Glomerular visceral epithelial cell (primary cell): Measurements from ENCODE around the gene PLEKHG4B.
A peak's percentile ranks its signal among the peaks of the same experiment; 100 is the strongest.
"Not testable (repeated sequence)": the region's sequence is repeated elsewhere in the genome, so short reads cannot be mapped to it uniquely, and the experiment has no call there.

Experiments
- DNase-seq: peaks from one replicate; pipeline ENCODE4 v3.0.0-alpha.2; 2016; ENCODE audit errors: extremely low spot score

PLEKHG4B gene

GRCh38 chr5:157126-157715 is 65.3 kb downstream of the PLEKHG4B start:
- DNase-seq: no peak

- DNase-seq: no peak
Observed at GRCh38 chr5:157801-158200, 65.8 kb downstream of the PLEKHG4B start.

GRCh38 chr5:158807-159447 is 67.0 kb downstream of the PLEKHG4B start:
- DNase-seq: no peak

- peak; percentile 73 for DNase-seq
Observed at GRCh38 chr5:159448-160172, 67.6 kb downstream of the PLEKHG4B start.

GRCh38 chr5:160173-160510 is 68.2 kb downstream of the PLEKHG4B start:
- peak; percentile 77 for DNase-seq

GRCh38 chr5:160921-161802 is 69.2 kb downstream of the PLEKHG4B start:
- no peak for DNase-seq

GRCh38 chr5:161803-162110 is 69.8 kb downstream of the PLEKHG4B start:
- no peak for DNase-seq

- no peak for DNase-seq
Observed at GRCh38 chr5:162190-162564, 70.2 kb downstream of the PLEKHG4B start.

- no peak for DNase-seq
Observed at GRCh38 chr5:162565-163337, 70.8 kb downstream of the PLEKHG4B start.

GRCh38 chr5:163338-163620 is 71.3 kb downstream of the PLEKHG4B start:
- DNase-seq: no peak

GRCh38 chr5:163841-164240 is 71.9 kb downstream of the PLEKHG4B start:
- no peak for DNase-seq

- no peak for DNase-seq
Observed at GRCh38 chr5:164244-164643, 72.3 kb downstream of the PLEKHG4B start.

- DNase-seq: not testable (repeated sequence)
Observed at GRCh38 chr5:164783-165182, 72.8 kb downstream of the PLEKHG4B start.

GRCh38 chr5:166441-167372 is 74.7 kb downstream of the PLEKHG4B start:
- no peak for DNase-seq

GRCh38 chr5:167511-167910 is 75.5 kb downstream of the PLEKHG4B start:
- DNase-seq: no peak

GRCh38 chr5:167982-168660 is 76.2 kb downstream of the PLEKHG4B start:
- peak; percentile 98 for DNase-seq

- DNase-seq: peak; percentile 24
Observed at GRCh38 chr5:169071-169727, 77.2 kb downstream of the PLEKHG4B start.

GRCh38 chr5:169728-170094 is 77.7 kb downstream of the PLEKHG4B start:
- no peak for DNase-seq

- no peak for DNase-seq
Observed at GRCh38 chr5:170971-171800, 79.2 kb downstream of the PLEKHG4B start.
